Measurements from ENCODE around the gene PAX4.
"Not testable (repeated sequence)": the region's sequence is repeated elsewhere in the genome, so short reads cannot be mapped to it uniquely, and the experiment has no call there.

PAX4 gene

DNA sequence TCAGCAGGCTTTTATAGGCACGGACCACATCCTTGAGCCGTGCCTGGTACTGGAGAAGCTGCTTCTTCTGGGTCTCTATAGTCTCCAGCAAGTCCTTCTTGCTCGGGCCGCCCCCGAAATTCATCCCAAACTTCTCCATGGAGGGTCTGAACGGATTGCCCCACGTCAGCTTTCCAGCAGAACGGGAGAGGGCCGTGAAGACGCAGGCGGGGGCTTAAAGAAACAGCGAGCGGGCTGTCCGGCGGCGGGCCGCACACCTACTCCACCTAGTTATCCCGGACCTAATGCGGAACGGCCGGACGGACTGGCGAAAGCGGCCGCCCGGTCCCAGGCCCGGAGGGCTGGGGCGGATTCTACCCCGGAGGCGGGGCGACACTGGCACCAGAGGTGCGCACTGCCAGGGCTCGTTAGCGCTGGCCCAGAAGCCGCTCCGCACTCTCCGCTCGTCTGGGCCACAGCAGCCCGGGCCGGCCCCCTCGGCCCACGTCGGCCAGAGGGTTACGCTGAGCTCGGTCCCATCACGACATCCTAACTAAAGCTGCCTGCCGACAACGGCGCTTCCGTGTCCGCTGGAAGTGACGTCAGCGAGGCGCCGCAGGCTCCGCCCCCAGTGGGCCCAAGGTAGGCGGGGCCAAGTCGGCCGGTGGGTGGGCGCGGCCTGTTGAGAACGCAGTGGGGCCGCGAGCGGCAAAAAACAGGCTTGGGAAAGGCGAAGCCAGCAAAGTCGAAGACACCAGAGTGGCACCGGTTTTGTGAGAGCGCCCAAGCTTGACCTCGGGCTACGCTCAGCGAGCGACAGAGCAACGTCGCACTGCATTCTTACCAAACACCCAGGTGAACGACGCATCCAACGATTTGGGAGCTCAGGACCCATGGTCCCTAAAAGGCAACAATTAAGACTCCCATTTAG lies 32.6 kb downstream of the PAX4 start, which contains the start of gene GCC1:
Gene GCC1 (minus strand): TSS at position 553 of the 910 bp plus-strand sequence. CDS start 414 bp downstream, at position 139.
- ATAC-seq, result peak; percentile 76
- H3K4me3 Mint-ChIP-seq, result peak within 1 kb of the TSS; percentile 87
- H3K27me3 Mint-ChIP-seq, result no peaks in the 10 kb centered on the region
- H3K9me3 Mint-ChIP-seq, result no peaks in the 10 kb centered on the region
- peaks cover 65% of the 10 kb centered on the region for H3K4me1 Mint-ChIP-seq
- H3K36me3 Mint-ChIP-seq (ENCODE audit: low read depth), result peaks cover 14% of the 10 kb centered on the region
- H3K27ac Mint-ChIP-seq, result peak within 1 kb of the TSS; percentile 73
- DNase-seq, result peak; percentile 97

- H3K27ac Mint-ChIP-seq, result peak overlapping the region; percentile 73
- H3K36me3 Mint-ChIP-seq (ENCODE audit: low read depth), result peaks cover 14% of the 10 kb centered on the region
- no peaks in the 10 kb centered on the region for H3K9me3 Mint-ChIP-seq
- H3K4me1 Mint-ChIP-seq, result peaks cover 61% of the 10 kb centered on the region
- no peaks in the 10 kb centered on the region for H3K27me3 Mint-ChIP-seq
- peak overlapping the region; percentile 87 for H3K4me3 Mint-ChIP-seq
- ATAC-seq (no peak), DNase-seq (no peak)
Measured at GRCh38 chr7:127584648-127585043, 33.3 kb downstream of the PAX4 start.

GRCh38 chr7:127582361-127582760 lies 35.6 kb downstream of the PAX4 start:
- H3K27ac Mint-ChIP-seq, result no peak overlapping the region
- ATAC-seq (no peak), DNase-seq (no peak)
- H3K36me3 Mint-ChIP-seq (ENCODE audit: low read depth), result peaks cover 16% of the 10 kb centered on the region
- no peaks in the 10 kb centered on the region for H3K9me3 Mint-ChIP-seq
- H3K4me1 Mint-ChIP-seq, result peaks cover 52% of the 10 kb centered on the region
- H3K27me3 Mint-ChIP-seq, result no peaks in the 10 kb centered on the region
- H3K4me3 Mint-ChIP-seq, result no peak overlapping the region

DNA sequence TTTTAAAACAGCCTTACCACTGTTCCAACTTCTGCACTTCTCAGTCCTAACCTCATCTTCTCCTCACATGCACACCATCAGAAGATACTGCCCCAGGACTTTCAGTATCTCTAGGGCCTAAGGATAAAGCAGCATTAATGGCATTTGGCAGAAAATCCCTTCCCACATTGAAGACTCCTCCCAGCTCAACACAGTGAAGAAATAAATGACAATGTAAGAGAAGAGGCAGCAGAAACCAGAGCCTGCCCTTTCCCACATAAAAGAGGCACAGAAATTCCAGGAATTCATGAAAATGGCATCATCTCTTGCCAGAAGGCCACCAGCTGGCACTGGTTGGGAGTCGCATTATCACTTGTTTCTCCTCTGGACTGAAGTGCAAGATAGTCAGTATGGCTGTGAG lies 36.2 kb downstream of the PAX4 start:
- H3K4me1 Mint-ChIP-seq, result peaks cover 50% of the 10 kb centered on the region
- no peak overlapping the region for H3K27ac Mint-ChIP-seq
- H3K4me3 Mint-ChIP-seq, result no peak overlapping the region
- no peaks in the 10 kb centered on the region for H3K27me3 Mint-ChIP-seq
- DNase-seq, result no peak
- no peak for ATAC-seq
- no peaks in the 10 kb centered on the region for H3K9me3 Mint-ChIP-seq
- H3K36me3 Mint-ChIP-seq (ENCODE audit: low read depth), result peaks cover 18% of the 10 kb centered on the region

GRCh38 chr7:127580612-127581011 lies 37.3 kb downstream of the PAX4 start:
- DNase-seq, result no peak
- ATAC-seq, result no peak
- H3K27ac Mint-ChIP-seq, result peak overlapping the region; percentile 35
- H3K4me3 Mint-ChIP-seq, result no peak overlapping the region
- peaks cover 18% of the 10 kb centered on the region for H3K36me3 Mint-ChIP-seq (ENCODE audit: low read depth)
- peaks cover 40% of the 10 kb centered on the region for H3K4me1 Mint-ChIP-seq
- no peaks in the 10 kb centered on the region for H3K9me3 Mint-ChIP-seq
- H3K27me3 Mint-ChIP-seq, result no peaks in the 10 kb centered on the region

DNA sequence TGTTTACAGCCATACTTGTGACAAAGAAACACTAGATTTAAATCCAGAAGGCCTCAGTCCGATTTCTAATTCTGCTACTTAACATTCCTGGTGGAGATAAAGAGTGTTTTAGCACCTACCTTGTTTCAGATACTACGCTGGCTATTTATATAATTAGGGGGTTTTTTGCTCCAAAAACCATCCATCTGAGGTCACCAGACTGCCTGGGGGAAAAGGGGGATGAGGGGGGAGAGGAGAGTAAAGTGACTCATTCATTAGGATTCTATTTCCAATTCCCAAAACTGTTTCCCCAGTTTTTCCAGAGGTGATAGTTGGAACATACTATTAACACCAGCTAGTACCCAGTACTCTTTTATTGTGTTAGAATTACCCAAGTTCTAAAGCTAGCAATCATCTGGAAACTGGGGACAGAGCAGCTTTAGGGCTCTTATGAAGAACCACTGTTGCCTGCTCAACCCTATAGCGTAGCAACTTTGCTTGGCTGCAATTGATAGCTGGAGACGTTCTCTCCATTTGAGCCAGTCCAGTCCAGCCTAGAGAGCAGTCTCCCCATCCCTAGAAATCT lies 39.1 kb downstream of the PAX4 start:
- Mint-ChIP-seq H3K4me3 (no peak overlapping the region), H3K4me1 (peaks cover 29% of the 10 kb centered on the region), H3K27ac (no peak overlapping the region), H3K9me3 (no peaks in the 10 kb centered on the region), H3K27me3 (no peaks in the 10 kb centered on the region), H3K36me3 (ENCODE audit: low read depth) (peaks cover 18% of the 10 kb centered on the region)
- ATAC-seq, result no peak
- DNase-seq, result no peak

- Mint-ChIP-seq H3K27me3 (no peaks in the 10 kb centered on the region), H3K27ac (no peak overlapping the region), H3K4me3 (no peak overlapping the region), H3K4me1 (peaks cover 23% of the 10 kb centered on the region), H3K9me3 (no peaks in the 10 kb centered on the region), H3K36me3 (ENCODE audit: low read depth) (peaks cover 13% of the 10 kb centered on the region)
- no peak for ATAC-seq
- no peak for DNase-seq
Measured at GRCh38 chr7:127578036-127578684, 39.8 kb downstream of the PAX4 start.

GRCh38 chr7:127571741-127572505 lies 46.0 kb downstream of the PAX4 start:
- peaks cover 6% of the 10 kb centered on the region for H3K36me3 Mint-ChIP-seq (ENCODE audit: low read depth)

DNA sequence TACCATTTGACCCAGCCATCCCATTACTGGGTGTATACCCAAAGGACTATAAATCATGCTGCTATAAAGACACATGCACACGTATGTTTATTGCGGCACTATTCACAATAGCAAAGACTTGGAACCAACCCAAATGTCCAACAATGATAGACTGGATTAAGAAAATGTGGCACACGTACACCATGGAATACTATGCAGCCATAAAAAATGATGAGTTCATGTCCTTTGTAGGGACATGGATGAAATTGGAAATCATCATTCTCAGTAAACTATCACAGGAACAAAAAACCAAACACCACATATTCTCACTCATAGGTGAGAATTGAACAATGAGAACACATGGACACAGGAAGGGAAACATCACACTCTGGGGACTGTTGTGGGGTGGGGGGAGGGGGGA lies 49.9 kb downstream of the PAX4 start:
- H3K4me1 Mint-ChIP-seq, H3K4me3 Mint-ChIP-seq, H3K9me3 Mint-ChIP-seq, DNase-seq, H3K27ac Mint-ChIP-seq, ATAC-seq, H3K27me3 Mint-ChIP-seq: not testable (repeated sequence)
- peaks cover 15% of the 10 kb centered on the region for H3K36me3 Mint-ChIP-seq (ENCODE audit: low read depth)

More at GRCh38 chr7:127571741-127572505, 46.0 kb downstream of the PAX4 start:
- DNase-seq, result no peak
- Mint-ChIP-seq H3K27ac (no peak overlapping the region), H3K4me3 (no peak overlapping the region), H3K27me3 (no peaks in the 10 kb centered on the region), H3K4me1 (no peaks in the 10 kb centered on the region), H3K9me3 (no peaks in the 10 kb centered on the region)
- ATAC-seq, result no peak

- Mint-ChIP-seq H3K9me3 (peaks cover 3% of the 10 kb centered on the region), H3K27ac (no peak overlapping the region), H3K4me1 (no peaks in the 10 kb centered on the region), H3K36me3 (ENCODE audit: low read depth) (peaks cover 11% of the 10 kb centered on the region), H3K4me3 (no peak overlapping the region), H3K27me3 (no peaks in the 10 kb centered on the region)
- DNase-seq, result no peak
- no peak for ATAC-seq
Measured at GRCh38 chr7:127566242-127566641, 51.7 kb downstream of the PAX4 start.

Data from activated naive CD8-positive, alpha-beta T cell treated with anti-CD3 and anti-CD28 coated beads, Interleukin-2, amount 50 U/mL, for 24 hours (primary cell).